ENCODE results near the gene FBXO28. TPM values are rescaled to one million over a fixed set of nuclear protein-coding genes. Genes with fewer than 3 reads are reported as not detected.

FBXO28 gene
- total RNA-seq, 1 donor from 2014 or later = 52.1 TPM

- Histone ChIP-seq H3K36me3 (no peaks in the 10 kb centered on the region), H3K9ac (no peak overlapping the region), H3K4me1 (peaks cover 6% of the 10 kb centered on the region), H4K20me1 (ENCODE audit: low read depth) (no peaks in the 10 kb centered on the region), H3K4me3 (peak overlapping the region; percentile 69), H2AFZ (replicated peaks) (peak overlapping the region; percentile 82), H3F3A (ENCODE audit: low read depth) (peaks cover 21% of the 10 kb centered on the region), H3K79me2 (ENCODE audit: low read depth) (peaks cover 39% of the 10 kb centered on the region), H3K27ac (no peak overlapping the region), H3K27me3 (no peaks in the 10 kb centered on the region), H3K4me2 (peak overlapping the region; percentile 86), H3K9me3 (ENCODE audit: low read depth) (no peaks in the 10 kb centered on the region)
- DNase-seq (ENCODE audit: low spot score) = no peak
- Mint-ChIP-seq H3K9me3 (peaks cover 7% of the 10 kb centered on the region), H3K27ac (peak overlapping the region; percentile 72), H3K36me3 (peaks cover 20% of the 10 kb centered on the region), H3K4me1 (peaks cover 20% of the 10 kb centered on the region), H3K4me3 (peak overlapping the region; percentile 87), H3K27me3 (ENCODE audit: insufficient read depth, low read depth) (peaks cover 8% of the 10 kb centered on the region)
- TF ChIP-seq EZH2 (IDR thresholded peaks at IDR 0.05) (no peak), EZH2phosphoT487 (IDR thresholded peaks at IDR 0.05) (no peak), CTCF (IDR thresholded peaks at IDR 0.05) (no peak)
Measured at GRCh38 chr1:224182057-224182865, 68.3 kb downstream of the FBXO28 start.

- Histone ChIP-seq H2AFZ (replicated peaks) (peak within 1 kb of the TSS; percentile 82), H3K36me3 (no peaks in the 10 kb centered on the region), H3F3A (ENCODE audit: low read depth) (peaks cover 21% of the 10 kb centered on the region), H3K9ac (peak within 1 kb of the TSS; percentile 43), H4K20me1 (ENCODE audit: low read depth) (no peaks in the 10 kb centered on the region), H3K4me2 (peak within 1 kb of the TSS; percentile 86), H3K27me3 (no peaks in the 10 kb centered on the region), H3K9me3 (ENCODE audit: low read depth) (no peaks in the 10 kb centered on the region), H3K79me2 (ENCODE audit: low read depth) (peaks cover 46% of the 10 kb centered on the region), H3K4me3 (peak within 1 kb of the TSS; percentile 69), H3K4me1 (peaks cover 6% of the 10 kb centered on the region), H3K27ac (peak within 1 kb of the TSS; percentile 66)
- Mint-ChIP-seq H3K9me3 (peaks cover 7% of the 10 kb centered on the region), H3K4me3 (peak within 1 kb of the TSS; percentile 95), H3K4me1 (peaks cover 20% of the 10 kb centered on the region), H3K27ac (peak within 1 kb of the TSS; percentile 88), H3K27me3 (ENCODE audit: insufficient read depth, low read depth) (peaks cover 8% of the 10 kb centered on the region), H3K36me3 (peaks cover 22% of the 10 kb centered on the region)
- DNase-seq (ENCODE audit: low spot score) = peak; percentile 95
- TF ChIP-seq EZH2phosphoT487 (IDR thresholded peaks at IDR 0.05) (no peak), EZH2 (IDR thresholded peaks at IDR 0.05) (peak; percentile 25)
Measured at GRCh38 chr1:224182866-224183590, 69.1 kb downstream of the FBXO28 start, which contains the start of gene DEGS1. DEGS1 (plus strand) TSS chr1:224183240; CDS start chr1:224183337, 97 bp downstream.

- peak overlapping the region; percentile 86 for H3K4me2 ChIP-seq
- peak overlapping the region; percentile 66 for H3K27ac ChIP-seq
- TF ChIP-seq EZH2 (IDR thresholded peaks at IDR 0.05) = peak; percentile 13
- no peak for TF ChIP-seq EZH2phosphoT487 (IDR thresholded peaks at IDR 0.05)
- H3F3A ChIP-seq (ENCODE audit: low read depth) = peaks cover 21% of the 10 kb centered on the region
- Mint-ChIP-seq H3K36me3 (peaks cover 28% of the 10 kb centered on the region), H3K4me1 (peaks cover 20% of the 10 kb centered on the region), H3K27me3 (ENCODE audit: insufficient read depth, low read depth) (peaks cover 11% of the 10 kb centered on the region), H3K27ac (peak overlapping the region; percentile 88), H3K4me3 (peak overlapping the region; percentile 95), H3K9me3 (peaks cover 12% of the 10 kb centered on the region)
- peak; percentile 76 for DNase-seq (ENCODE audit: low spot score)
- H3K9ac ChIP-seq = peak overlapping the region; percentile 43
- H3K4me3 ChIP-seq = peak overlapping the region; percentile 69
- H3K9me3 ChIP-seq (ENCODE audit: low read depth) = no peaks in the 10 kb centered on the region
- peaks cover 6% of the 10 kb centered on the region for H3K4me1 ChIP-seq
- no peaks in the 10 kb centered on the region for H3K27me3 ChIP-seq
- no peaks in the 10 kb centered on the region for H3K36me3 ChIP-seq
- no peaks in the 10 kb centered on the region for H4K20me1 ChIP-seq (ENCODE audit: low read depth)
- H2AFZ ChIP-seq (replicated peaks) = peak overlapping the region; percentile 50
- H3K79me2 ChIP-seq (ENCODE audit: low read depth) = peaks cover 54% of the 10 kb centered on the region
Measured at GRCh38 chr1:224183591-224184312, 69.8 kb downstream of the FBXO28 start.

- H3K4me3 ChIP-seq = no peak overlapping the region
- H3K4me2 ChIP-seq = no peak overlapping the region
- H4K20me1 ChIP-seq (ENCODE audit: low read depth) = no peaks in the 10 kb centered on the region
- Mint-ChIP-seq H3K4me3 (peak overlapping the region; percentile 95), H3K9me3 (peaks cover 12% of the 10 kb centered on the region), H3K27me3 (ENCODE audit: insufficient read depth, low read depth) (peaks cover 9% of the 10 kb centered on the region), H3K4me1 (peaks cover 20% of the 10 kb centered on the region), H3K27ac (peak overlapping the region; percentile 65), H3K36me3 (peaks cover 36% of the 10 kb centered on the region)
- no peak overlapping the region for H2AFZ ChIP-seq (replicated peaks)
- H3K9ac ChIP-seq = no peak overlapping the region
- peaks cover 21% of the 10 kb centered on the region for H3F3A ChIP-seq (ENCODE audit: low read depth)
- DNase-seq (ENCODE audit: low spot score) = no peak
- H3K36me3 ChIP-seq = no peaks in the 10 kb centered on the region
- H3K79me2 ChIP-seq (ENCODE audit: low read depth) = peaks cover 68% of the 10 kb centered on the region
- no peak overlapping the region for H3K27ac ChIP-seq
- no peak for TF ChIP-seq EZH2 (IDR thresholded peaks at IDR 0.05)
- no peak for TF ChIP-seq CTCF (IDR thresholded peaks at IDR 0.05)
- no peaks in the 10 kb centered on the region for H3K9me3 ChIP-seq (ENCODE audit: low read depth)
- H3K4me1 ChIP-seq = peaks cover 6% of the 10 kb centered on the region
- H3K27me3 ChIP-seq = no peaks in the 10 kb centered on the region
Measured at GRCh38 chr1:224185208-224185607, 71.3 kb downstream of the FBXO28 start.
